GM18505 (cell line): ENCODE data around the gene FGG.

Experiments
- ATAC-seq: cut with Tn5 transposase; IDR thresholded peaks from one replicate; pipeline ENCODE4 v1.9.1; 2021; ENCODE audit not compliant: unreplicated experiment
- POLR2A ChIP-seq: IDR thresholded peaks from 4 replicates; pipeline ENCODE4 v1.6.1; 2011; ENCODE audit warnings: borderline replicate concordance; ENCODE audit not compliant: insufficient read depth, insufficient read length; ENCODE audit errors: extremely low read depth

Gene FGG

GRCh38 chr4:154586296-154587033 is 26.0 kb downstream of the FGG start:
- ATAC-seq, result no peak
- no peak for TF ChIP-seq POLR2A

DNA sequence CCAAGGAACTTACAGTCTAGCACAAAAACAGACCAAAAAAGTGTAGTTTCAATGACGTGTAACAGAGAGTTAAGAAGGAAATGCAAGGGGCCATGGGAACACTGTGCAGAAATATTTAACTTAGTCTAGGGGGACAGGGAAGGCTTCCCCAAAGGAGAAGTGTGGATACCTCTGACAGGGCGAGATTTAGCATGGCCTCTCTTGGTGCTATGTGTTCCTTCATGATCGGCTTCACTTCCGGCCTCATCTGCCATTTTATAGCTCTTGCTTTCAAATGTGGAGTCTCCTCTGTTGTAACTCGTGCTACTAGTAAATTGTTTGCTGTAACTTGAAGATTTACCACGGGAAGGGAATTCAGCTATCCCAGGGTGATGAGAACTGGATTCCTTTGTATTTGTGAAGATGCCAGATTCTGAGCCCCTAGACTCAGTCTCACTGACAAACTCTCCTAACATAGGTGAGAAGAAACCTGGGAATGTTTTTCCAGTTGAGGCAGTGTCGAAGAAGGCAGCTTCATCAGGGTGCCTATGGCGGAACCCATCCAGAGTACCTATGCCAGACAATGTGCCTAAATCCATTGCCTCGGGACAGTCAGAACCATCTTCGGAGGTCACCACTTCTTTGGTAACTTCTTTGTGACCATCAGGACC is 27.0 kb downstream of the FGG start:
- TF ChIP-seq POLR2A, result no peak

GRCh38 chr4:154584259-154584658 is 28.2 kb downstream of the FGG start:
- ATAC-seq, result no peak

More for the DNA sequence above, 27.0 kb downstream of the FGG start:
- ATAC-seq, result no peak

GRCh38 chr4:154583677-154584076 is 28.8 kb downstream of the FGG start:
- ATAC-seq, result no peak
- no peak for TF ChIP-seq POLR2A

More at GRCh38 chr4:154584259-154584658, 28.2 kb downstream of the FGG start:
- no peak for TF ChIP-seq POLR2A

GRCh38 chr4:154583230-154583629 is 29.2 kb downstream of the FGG start:
- no peak for TF ChIP-seq POLR2A
- ATAC-seq, result no peak

GRCh38 chr4:154582723-154583122 is 29.7 kb downstream of the FGG start:
- TF ChIP-seq POLR2A, result no peak
- no peak for ATAC-seq

- no peak for TF ChIP-seq POLR2A
- no peak for ATAC-seq
These were observed 32.5 kb downstream of the FGG start for GRCh38 chr4:154579927-154580326.

GRCh38 chr4:154578919-154579318 is 33.5 kb downstream of the FGG start:
- no peak for ATAC-seq
- TF ChIP-seq POLR2A, result no peak

DNA sequence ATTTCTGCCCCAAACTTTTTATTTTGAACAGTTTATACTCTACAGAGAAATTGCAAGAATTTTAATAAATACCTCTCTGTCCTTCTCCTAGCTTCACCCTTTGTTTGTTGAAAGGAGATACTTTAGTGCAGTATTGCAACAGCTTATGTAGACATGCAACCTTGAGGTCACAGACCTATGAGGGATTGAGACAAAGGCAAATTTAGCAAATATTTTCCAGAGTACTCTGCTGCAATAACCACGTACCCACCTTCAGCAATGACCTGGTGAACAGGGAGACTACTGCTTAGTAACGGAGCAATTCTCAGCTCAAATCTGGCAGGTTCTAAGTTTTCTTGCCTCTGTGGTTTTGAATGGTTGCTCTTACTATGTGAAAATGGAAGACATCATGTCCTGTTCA is 35.1 kb downstream of the FGG start:
- ATAC-seq, result no peak
- no peak for TF ChIP-seq POLR2A

DNA sequence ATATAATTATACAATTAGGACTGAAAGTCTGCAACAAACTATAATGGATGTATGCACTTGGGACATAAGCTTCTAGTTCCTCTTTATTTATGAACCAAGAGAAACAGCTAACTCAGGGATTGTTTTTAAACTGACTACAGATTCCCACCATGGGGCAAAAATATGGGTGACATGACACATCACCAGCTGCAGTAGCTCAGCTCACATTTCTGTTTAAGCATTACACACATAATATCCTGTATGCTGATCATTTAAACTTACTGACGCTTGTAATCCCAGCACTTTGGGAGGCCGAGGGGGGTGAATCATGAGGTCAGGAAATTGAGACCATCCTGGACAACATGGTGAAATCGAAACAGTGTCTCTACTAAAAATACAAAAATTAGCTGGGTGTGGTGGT is 38.1 kb downstream of the FGG start:
- no peak for ATAC-seq
- TF ChIP-seq POLR2A, result no peak

- no peak for ATAC-seq
- TF ChIP-seq POLR2A, result no peak
These were observed 39.1 kb downstream of the FGG start for GRCh38 chr4:154573190-154573870.

- ATAC-seq, result no peak
These were observed 42.9 kb downstream of the FGG start for GRCh38 chr4:154569584-154569983.

DNA sequence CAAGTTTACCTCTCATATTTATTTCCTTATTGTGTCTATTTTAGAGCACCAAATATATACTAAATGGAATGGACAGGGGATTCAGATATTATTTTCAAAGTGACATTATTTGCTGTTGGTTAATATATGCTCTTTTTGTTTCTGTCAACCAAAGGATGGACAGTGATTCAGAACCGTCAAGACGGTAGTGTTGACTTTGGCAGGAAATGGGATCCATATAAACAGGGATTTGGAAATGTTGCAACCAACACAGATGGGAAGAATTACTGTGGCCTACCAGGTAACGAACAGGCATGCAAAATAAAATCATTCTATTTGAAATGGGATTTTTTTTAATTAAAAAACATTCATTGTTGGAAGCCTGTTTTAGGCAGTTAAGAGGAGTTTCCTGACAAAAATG is 43.4 kb downstream of the FGG start:
- ATAC-seq, result no peak

More at GRCh38 chr4:154569584-154569983, 42.9 kb downstream of the FGG start:
- TF ChIP-seq POLR2A, result no peak

More for the DNA sequence above, 43.4 kb downstream of the FGG start:
- TF ChIP-seq POLR2A, result no peak
